HEK293 (cell line): Measurements from ENCODE around the gene PRMT5.

Experiments used
- CTCF ChIP-seq: fragments of 450-650 bp; formaldehyde crosslinking; IDR thresholded peaks from 2 replicates; pipeline ENCODE4 v1.5.1; 2016; ENCODE audit warnings: missing biosample characterization, missing genetic modification characterization
- PRDM10 ChIP-seq: fragments of 450-650 bp; formaldehyde crosslinking; IDR thresholded peaks from 2 replicates; pipeline ENCODE4 v1.5.1; 2016; ENCODE audit warnings: missing biosample characterization, missing genetic modification characterization
- REST ChIP-seq: fragments of 450-650 bp; formaldehyde crosslinking; IDR thresholded peaks from 2 replicates; pipeline ENCODE4 v1.5.1; 2016; ENCODE audit warnings: missing biosample characterization, missing genetic modification characterization
- SP2 ChIP-seq: fragments of 450-650 bp; formaldehyde crosslinking; IDR thresholded peaks from 2 replicates; pipeline ENCODE4 v1.5.1; 2016; ENCODE audit warnings: missing biosample characterization, missing genetic modification characterization
- ZBTB49 ChIP-seq: fragments of 450-650 bp; formaldehyde crosslinking; IDR thresholded peaks from 2 replicates; pipeline ENCODE4 v1.5.1; 2016; ENCODE audit warnings: missing biosample characterization, missing genetic modification characterization, low read depth
- ZNF214 ChIP-seq: fragments of 450-650 bp; formaldehyde crosslinking; IDR thresholded peaks from 2 replicates; pipeline ENCODE4 v1.5.1; 2017; ENCODE audit warnings: missing biosample characterization, mild to moderate bottlenecking, missing genetic modification characterization, borderline replicate concordance
- ZNF549 ChIP-seq: fragments of 450-650 bp; IDR thresholded peaks from 2 replicates; pipeline ENCODE4 v1.5.1; 2018; ENCODE audit warnings: missing biosample characterization, missing genetic modification characterization, mild to moderate bottlenecking, inconsistent platforms, moderate library complexity
- ZNF645 ChIP-seq: fragments of 450-650 bp; formaldehyde crosslinking; IDR thresholded peaks from 2 replicates; pipeline ENCODE4; 2016; ENCODE audit warnings: missing biosample characterization, missing genetic modification characterization

- no peak for TF ChIP-seq REST (tag by site-specific recombination)
- TF ChIP-seq CTCF (tag by site-specific recombination) = no peak
- no peak for TF ChIP-seq SP2 (tag by site-specific recombination)
- TF ChIP-seq ZBTB49 (tag by site-specific recombination) = no peak
- TF ChIP-seq ZNF214 = no peak
- no peak for TF ChIP-seq PRDM10
- no peak for TF ChIP-seq ZNF645 (tag by site-specific recombination)
- no peak for TF ChIP-seq ZNF549 (tag by site-specific recombination)
Measured at GRCh38 chr14:22915886-22916521, 13.2 kb downstream of the PRMT5 start.
